Amniotic stem cell (primary cell): ENCODE data around the gene MPHOSPH10.
"Not testable (repeated sequence)": the region's sequence is repeated elsewhere in the genome, so short reads cannot be mapped to it uniquely, and the experiment has no call there.

ENCODE experiments used
- DNase-seq: peaks from one replicate; lab custom pipeline; 2025; lab: John Stamatoyannopoulos, UW

The MPHOSPH10 gene

GRCh38 chr2:71122387-71123298 is 7.8 kb upstream of the MPHOSPH10 start:
- DNase-seq = no peak

GRCh38 chr2:71125506-71126294 is 4.7 kb upstream of the MPHOSPH10 start:
- DNase-seq = no peak

- DNase-seq = no peak
Observed at GRCh38 chr2:71126957-71127356, 3.5 kb upstream of the MPHOSPH10 start.

GRCh38 chr2:71129114-71129901 is 1.1 kb upstream of the MPHOSPH10 start:
- DNase-seq = no peak

- DNase-seq = peak; percentile 77
Observed at GRCh38 chr2:71129902-71130151, 607 bp upstream of the MPHOSPH10 start.

- DNase-seq = no peak
Observed at GRCh38 chr2:71130905-71131244, 441 bp downstream of the MPHOSPH10 start.

- DNase-seq = not testable (repeated sequence)
Observed at GRCh38 chr2:71131387-71132166, 1.1 kb downstream of the MPHOSPH10 start.

GRCh38 chr2:71133603-71134002 is 3.2 kb downstream of the MPHOSPH10 start:
- no peak for DNase-seq

- DNase-seq = no peak
Observed at GRCh38 chr2:71136174-71136573, 5.7 kb downstream of the MPHOSPH10 start.

- no peak for DNase-seq
Observed at GRCh38 chr2:71143782-71144181, 13.3 kb downstream of the MPHOSPH10 start.

GRCh38 chr2:71148506-71149063 is 18.2 kb downstream of the MPHOSPH10 start:
- no peak for DNase-seq

- no peak for DNase-seq
Observed at GRCh38 chr2:71150082-71150816, 19.8 kb downstream of the MPHOSPH10 start.

- DNase-seq = no peak
Observed at GRCh38 chr2:71151620-71152019, 21.2 kb downstream of the MPHOSPH10 start.

- DNase-seq = no peak
Observed at GRCh38 chr2:71153585-71154224, 23.3 kb downstream of the MPHOSPH10 start.

GRCh38 chr2:71154279-71154678 is 23.8 kb downstream of the MPHOSPH10 start:
- DNase-seq = no peak

- no peak for DNase-seq
Observed at GRCh38 chr2:71154798-71155197, 24.4 kb downstream of the MPHOSPH10 start.

- DNase-seq = no peak
Observed at GRCh38 chr2:71155846-71156245, 25.4 kb downstream of the MPHOSPH10 start.

- no peak for DNase-seq
Observed at GRCh38 chr2:71156573-71156972, 26.1 kb downstream of the MPHOSPH10 start.

GRCh38 chr2:71157124-71157793 is 26.8 kb downstream of the MPHOSPH10 start:
- DNase-seq = peak; percentile 1

GRCh38 chr2:71166812-71167211 is 36.4 kb downstream of the MPHOSPH10 start:
- DNase-seq = no peak
